Esophagus squamous epithelium (tissue), 4 donors: ENCODE data around the gene IFITM1.

Experiments
- POLR2A ChIP-seq, 4 donors: fragments of 450-650 bp; IDR thresholded peaks; one replicate each; pipeline ENCODE4 v1.6.1; 2017; ENCODE audit warnings: antibody characterized with exemption in 4 of 4, mild to moderate bottlenecking in 4 of 4, moderate library complexity in 3 of 4
- TF ChIP-seq, protein P1 (sequence below), 6 experiments: fragments of 450-650 bp in 4 of 6; fragments of 200-600 bp in 2 of 6; sonication (generic) in 2 of 6; IDR thresholded peaks; one replicate each; pipeline ENCODE4 v1.5.1; 2016 to 2019; ENCODE audit warnings: antibody characterized with exemption in 6 of 6, mild to moderate bottlenecking in 4 of 6, moderate library complexity in 4 of 6

DNA sequence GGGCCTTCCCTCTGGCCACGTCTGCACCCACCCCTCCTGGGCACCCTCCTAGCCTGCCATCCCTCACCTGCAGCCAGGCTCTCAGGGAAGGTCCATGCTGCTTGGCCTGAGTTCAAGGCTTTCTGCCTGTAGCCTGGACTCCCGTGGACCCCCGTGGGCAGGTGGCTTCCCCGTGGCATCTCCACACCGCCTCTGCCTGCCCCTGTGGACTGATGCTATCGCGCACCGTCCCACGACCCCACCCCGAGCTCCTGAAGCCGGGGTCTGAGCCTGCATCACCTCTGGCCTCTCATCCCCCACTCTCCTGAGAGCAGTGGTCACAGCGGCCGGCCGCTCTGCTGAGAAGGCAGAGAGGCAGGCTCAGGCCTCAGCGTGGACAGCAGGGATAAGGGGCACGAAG lies 19.1 kb upstream of the IFITM1 start:
- TF ChIP-seq POLR2A (IDR thresholded peaks at IDR 0.05) = no peak
- TF ChIP-seq, protein P1, sequence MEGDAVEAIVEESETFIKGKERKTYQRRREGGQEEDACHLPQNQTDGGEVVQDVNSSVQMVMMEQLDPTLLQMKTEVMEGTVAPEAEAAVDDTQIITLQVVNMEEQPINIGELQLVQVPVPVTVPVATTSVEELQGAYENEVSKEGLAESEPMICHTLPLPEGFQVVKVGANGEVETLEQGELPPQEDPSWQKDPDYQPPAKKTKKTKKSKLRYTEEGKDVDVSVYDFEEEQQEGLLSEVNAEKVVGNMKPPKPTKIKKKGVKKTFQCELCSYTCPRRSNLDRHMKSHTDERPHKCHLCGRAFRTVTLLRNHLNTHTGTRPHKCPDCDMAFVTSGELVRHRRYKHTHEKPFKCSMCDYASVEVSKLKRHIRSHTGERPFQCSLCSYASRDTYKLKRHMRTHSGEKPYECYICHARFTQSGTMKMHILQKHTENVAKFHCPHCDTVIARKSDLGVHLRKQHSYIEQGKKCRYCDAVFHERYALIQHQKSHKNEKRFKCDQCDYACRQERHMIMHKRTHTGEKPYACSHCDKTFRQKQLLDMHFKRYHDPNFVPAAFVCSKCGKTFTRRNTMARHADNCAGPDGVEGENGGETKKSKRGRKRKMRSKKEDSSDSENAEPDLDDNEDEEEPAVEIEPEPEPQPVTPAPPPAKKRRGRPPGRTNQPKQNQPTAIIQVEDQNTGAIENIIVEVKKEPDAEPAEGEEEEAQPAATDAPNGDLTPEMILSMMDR (IDR thresholded peaks at IDR 0.05) = no peak
